Heart left ventricle (tissue), 16 donors: ENCODE measurements around the gene ATP13A2. TPM values are rescaled to one million over a fixed set of nuclear protein-coding genes. Genes with fewer than 3 reads are reported as not detected.
"Not testable (repeated sequence)": the region's sequence is repeated elsewhere in the genome, so short reads cannot be mapped to it uniquely, and the experiment has no call there.

Experiments used
- ATAC-seq, 4 donors: fragments of 200-7000 bp; cut with Tn5 transposase; one replicate each; pipeline ENCODE4 v1.9.1; 2020 to 2022; ENCODE audit warnings: moderate library complexity in 4 of 4, mild to moderate bottlenecking in 3 of 4, moderate number of reproducible peaks in 1 of 4
- DNase-seq, 5 donors: peaks; one replicate each; pipeline ENCODE4 v3.0.0-alpha.2; 2020
- H3K27ac ChIP-seq, 12 donors: fragments of 200-600 bp; sonication (generic) in 4 of 12; one replicate each; pipeline versions ENCODE4 v1.5.0 to v1.8.0; 2016 to 2022; ENCODE audit warnings: mild to moderate bottlenecking in 2 of 12
- H3K27me3 ChIP-seq, 9 donors: fragments of 200-600 bp; sonication (generic) in 2 of 9; one replicate each; pipeline versions ENCODE4 v1.5.1 to v1.8.0; 2016 to 2022; ENCODE audit warnings: mild to moderate bottlenecking in 3 of 9
- H3K36me3 ChIP-seq, 9 donors: fragments of 200-600 bp; sonication (generic) in 2 of 9; one replicate each; pipeline versions ENCODE4 v1.5.0 to v1.8.0; 2018 to 2022; ENCODE audit warnings: mild to moderate bottlenecking in 2 of 9
- H3K4me1 ChIP-seq, 12 donors: fragments of 200-600 bp; sonication (generic) in 4 of 12; one replicate each; pipeline versions ENCODE4 v1.5.0 to v1.8.0; 2016 to 2022; ENCODE audit warnings: mild to moderate bottlenecking in 3 of 12
- H3K4me3 ChIP-seq, 12 donors: fragments of 200-600 bp; sonication (generic) in 4 of 12; one replicate each; pipeline versions ENCODE4 v1.5.0 to v1.8.0; 2017 to 2022; ENCODE audit warnings: mild to moderate bottlenecking in 9 of 12, moderate library complexity in 4 of 12
- H3K9me3 ChIP-seq, 12 donors: fragments of 200-600 bp; sonication (generic) in 4 of 12; one replicate each; pipeline versions ENCODE4 v1.5.0 to v1.8.0; 2016 to 2022; ENCODE audit warnings: mild to moderate bottlenecking in 1 of 12
- POLR2A ChIP-seq, 2 donors: fragments of 450-650 bp; IDR thresholded peaks; one replicate each; pipeline ENCODE4 v1.6.1; 2017; ENCODE audit warnings: antibody characterized with exemption in 2 of 2, mild to moderate bottlenecking in 2 of 2, moderate library complexity in 2 of 2
- WGBS, 4 donors: extraction: QIAGEN DNeasy Blood & Tissue Kit in 2 of 4; methylation state at CpG; one replicate each; pipeline versions ENCODE4 v1.1.5 to v1.1.7; 2013 to 2018; 5-methylcytosine and 5-hydroxymethylcytosine counted together
- intact Hi-C, 10 donors: fragments of 100-400 bp; cut with DNase I; formaldehyde crosslinking; loops; one replicate each; pipeline versions ENCODE4 v1.11.1 to v1.14.2; 2022
- polyA plus RNA-seq, 2 donors: library from polyadenylated mRNA; stranded (reverse); fragments of 200-250 nt; gene quantifications; one replicate each; pipeline ENCODE4 v1.2.3, GENCODE V29; 2013
- total RNA-seq, 9 donors: library from RNA; depleted of rRNA in 2 of 9; stranded (reverse); fragments of >200 nt in 2 of 9; fragmentation: NEBNext Ultra II Directional in 3 of 9; extraction: Animal tissue kit (Norgen Biotek cat#: 25700) in 3 of 9; gene quantifications; one replicate each; pipeline versions ENCODE4 v1.1.0 to v1.2.4, GENCODE V29; 2016 to 2023
- TF ChIP-seq, protein P1 (sequence below), 12 donors: fragments of 200-600 bp; sonication (generic) in 4 of 12; IDR thresholded peaks; one replicate each; pipeline versions ENCODE4 v1.5.0 to v1.8.0; 2018 to 2022; ENCODE audit warnings: antibody characterized with exemption in 12 of 12, mild to moderate bottlenecking in 5 of 12
- donor health status: ischemic (EF 13 %, LVEDD 7.1; RV severe dilation, severe dysfunction).
- donor health status: healthy with polysubstance abuse.
- donor health status: DM: no; HTN: yes; CAD: no.
- donor health status: DM: no; HTN: no; CAD: no.
- donor health status: ischemic (EF 25% LVEDD 6.9; RV normal size, moderate dysfunction).
- donor health status: ischemic (EF 25% LVEDD 5.7; RV mildly dilated, moderate dysfunction).
- donor health status: healthy.
- donor health status: DM: yes; HTN: yes; CAD: no.
- donor health status: ischemic (EF 35%, LVEDD 5.7; RV mildly dilated, moderate dysfunction).
- donor health status: nonischemic (EF 11% LVEDD 7.7; RV severe dilation, severe dysfunction).
- donor health status: DM: yes; HTN: yes; CAD: no.
- donor health status: PGD.
- donor health status: ischemic (EF 29% LVEDD 5.4; RV normal size, mild dysfunction).
- donor health status: nonischemic (EF 23%, LVEDD 6.1; RV moderate dilation, normal function).

Gene ATP13A2
- total and polyA plus RNA-seq, 11 donors: 7.3 to 37.2 (median 15.6) TPM

DNA sequence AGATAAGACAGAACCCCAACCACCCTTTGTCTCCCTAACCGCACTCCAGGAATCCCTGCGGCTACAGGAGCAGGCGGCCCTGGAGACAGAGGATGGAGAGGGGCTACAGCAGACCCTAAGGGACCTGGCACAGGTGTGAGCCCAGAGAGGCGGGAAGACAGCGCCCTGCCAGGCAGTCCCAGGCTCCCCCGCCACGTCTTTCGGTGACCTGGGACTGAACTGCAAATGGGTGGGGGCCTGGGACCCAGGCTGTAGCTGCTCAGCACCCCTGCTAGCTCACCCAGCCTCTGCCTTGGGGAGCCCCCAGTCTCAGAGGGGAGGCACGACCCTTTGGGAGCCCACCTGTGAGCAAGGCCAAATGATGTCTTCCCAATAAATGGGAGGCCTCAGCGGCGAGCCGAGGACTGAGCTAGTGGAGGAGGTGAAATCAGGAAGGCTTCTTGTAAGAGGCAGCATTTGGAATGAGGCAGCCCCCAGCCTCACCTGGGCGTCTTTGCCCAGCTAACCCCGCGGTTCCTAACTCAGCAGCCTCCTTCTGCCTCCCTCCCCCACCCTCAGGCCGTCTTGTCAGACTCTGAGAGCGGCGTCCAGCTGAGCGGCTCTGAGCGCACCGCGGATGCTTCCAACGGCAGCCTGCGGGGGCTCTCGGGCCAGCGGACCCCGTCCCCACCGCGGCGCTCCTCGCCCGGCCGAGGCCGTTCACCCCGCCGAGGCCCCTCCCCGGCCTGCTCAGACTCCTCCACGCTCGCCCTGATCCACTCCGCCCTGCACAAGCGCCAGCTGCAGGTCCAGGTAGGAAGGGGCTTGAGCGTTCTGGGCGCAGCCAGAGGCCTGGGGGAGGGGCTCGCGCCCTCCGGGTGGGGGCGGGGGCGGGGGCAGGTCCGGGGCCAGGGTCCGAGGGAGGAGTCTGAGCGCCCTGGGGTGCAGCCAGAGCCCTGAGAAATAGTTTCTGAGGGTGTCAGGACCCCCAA, 73.1 kb downstream of the ATP13A2 start:
- no peak for TF ChIP-seq POLR2A (IDR thresholded peaks at IDR 0.05)
- TF ChIP-seq, protein P1, sequence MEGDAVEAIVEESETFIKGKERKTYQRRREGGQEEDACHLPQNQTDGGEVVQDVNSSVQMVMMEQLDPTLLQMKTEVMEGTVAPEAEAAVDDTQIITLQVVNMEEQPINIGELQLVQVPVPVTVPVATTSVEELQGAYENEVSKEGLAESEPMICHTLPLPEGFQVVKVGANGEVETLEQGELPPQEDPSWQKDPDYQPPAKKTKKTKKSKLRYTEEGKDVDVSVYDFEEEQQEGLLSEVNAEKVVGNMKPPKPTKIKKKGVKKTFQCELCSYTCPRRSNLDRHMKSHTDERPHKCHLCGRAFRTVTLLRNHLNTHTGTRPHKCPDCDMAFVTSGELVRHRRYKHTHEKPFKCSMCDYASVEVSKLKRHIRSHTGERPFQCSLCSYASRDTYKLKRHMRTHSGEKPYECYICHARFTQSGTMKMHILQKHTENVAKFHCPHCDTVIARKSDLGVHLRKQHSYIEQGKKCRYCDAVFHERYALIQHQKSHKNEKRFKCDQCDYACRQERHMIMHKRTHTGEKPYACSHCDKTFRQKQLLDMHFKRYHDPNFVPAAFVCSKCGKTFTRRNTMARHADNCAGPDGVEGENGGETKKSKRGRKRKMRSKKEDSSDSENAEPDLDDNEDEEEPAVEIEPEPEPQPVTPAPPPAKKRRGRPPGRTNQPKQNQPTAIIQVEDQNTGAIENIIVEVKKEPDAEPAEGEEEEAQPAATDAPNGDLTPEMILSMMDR (IDR thresholded peaks at IDR 0.05): no peak
- WGBS, 4 donors: 54 to 79% (median 74%) methylated on average over 40 to 51 of the region's 51 CpGs
- DNase-seq (no peak), ATAC-seq (peak in 2 of 4 donors; percentile 7 to 19)
- Histone ChIP-seq H3K4me1 (no peaks in the 10 kb centered on the region), H3K27me3 (no peaks in the 10 kb centered on the region), H3K4me3 (no peak overlapping the region), H3K27ac (no peak overlapping the region), H3K36me3 (peaks cover 0 to 70% (median 25%) of the 10 kb centered on the region in 9 donors), H3K9me3 (no peaks in the 10 kb centered on the region)
- intact Hi-C loops: no loop called here

DNA sequence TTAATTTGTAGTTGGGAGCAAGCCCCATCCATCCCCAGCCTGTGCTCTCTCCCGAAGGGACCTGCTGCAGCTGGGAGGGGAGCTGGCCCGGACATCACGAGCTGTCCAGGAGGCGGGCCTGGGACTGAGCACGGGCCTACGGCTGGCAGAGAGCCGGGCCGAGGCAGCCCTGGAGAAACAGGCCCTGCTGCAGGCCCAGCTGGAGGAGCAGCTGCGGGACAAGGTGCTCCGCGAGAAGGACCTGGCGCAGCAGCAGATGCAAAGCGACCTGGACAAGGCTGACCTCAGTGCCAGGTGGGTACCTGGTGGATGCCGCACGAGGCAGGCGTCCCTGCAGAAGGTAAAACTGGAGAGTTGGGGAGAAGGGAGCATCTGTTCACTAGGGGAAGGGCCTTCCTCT, 75.1 kb downstream of the ATP13A2 start:
- H3K9me3 ChIP-seq, DNase-seq, intact Hi-C loops, H3K4me1 ChIP-seq, H3K4me3 ChIP-seq, H3K27me3 ChIP-seq, H3K27ac ChIP-seq: not testable (repeated sequence)
- ATAC-seq: peak in 2 of 4 donors; percentile 16 to 24
- peaks cover 0 to 69% (median 32%) of the 10 kb centered on the region in 9 donors for H3K36me3 ChIP-seq
- 90 to 93% (median 92%) methylated on average over 8 to 16 of the region's 16 CpGs for WGBS, 4 donors

Other genes starting within 250 kb of the ATP13A2 start
- gene RNU1-2, start 115.9 kb downstream of the ATP13A2 start, total RNA-seq: 1,000 to 10,000 TPM in 6 of 9 donors, 100 to 1,000 TPM in 1, not detected in 2; 364 to 3,776 (median 2,470) TPM
- gene RNU1-2, start 115.9 kb downstream of the ATP13A2 start, polyA plus RNA-seq: not detected
- gene CROCC, start 90.0 kb downstream of the ATP13A2 start, total RNA-seq: 10 to 100 TPM in 3 of 9 donors, 1 to 10 TPM in 6; 3.9 to 12.5 (median 6.7) TPM
- 10 to 100 TPM in 1 of 2 donors, 1 to 10 TPM in 1; 7.6 to 17.0 TPM for gene CROCC, start 90.0 kb downstream of the ATP13A2 start, polyA plus RNA-seq
- 10 to 100 TPM in 2 of 9 donors, 1 to 10 TPM in 7; 1.2 to 13.0 (median 2.3) TPM for gene MFAP2, start 31.3 kb downstream of the ATP13A2 start, total RNA-seq
- gene MFAP2, start 31.3 kb downstream of the ATP13A2 start, polyA plus RNA-seq: 1 to 10 TPM; 1.4 to 8.7 TPM
- gene SDHB, start 42.1 kb upstream of the ATP13A2 start, total RNA-seq: 100 to 1,000 TPM; 226 to 617 (median 341) TPM
- gene SDHB, start 42.1 kb upstream of the ATP13A2 start, polyA plus RNA-seq: 100 to 1,000 TPM; 174 to 305 TPM
- gene PADI2, start 107.5 kb upstream of the ATP13A2 start, total RNA-seq: 1 to 10 TPM in 1 of 9 donors, under 1 TPM in 8; 0.12 to 2.0 (median 0.69) TPM
- under 1 TPM; 0.08 to 0.10 TPM for gene PADI2, start 107.5 kb upstream of the ATP13A2 start, polyA plus RNA-seq
- not detected for gene PADI1, start 193.2 kb upstream of the ATP13A2 start, total RNA-seq
- under 1 TPM in 1 of 2 donors, not detected in 1; 0.04 TPM for gene PADI1, start 193.2 kb upstream of the ATP13A2 start, polyA plus RNA-seq
- not detected for gene PADI3, start 237.2 kb upstream of the ATP13A2 start, total RNA-seq
- gene PADI3, start 237.2 kb upstream of the ATP13A2 start, polyA plus RNA-seq: not detected